ENCODE measurements around the gene SLC12A7. TPM values are rescaled to one million over a fixed set of nuclear protein-coding genes. Genes with fewer than 3 reads are reported as not detected.

SLC12A7 gene
- 30.8 and 30.9 TPM in 2 replicates for total RNA-seq (2021)
- long read RNA-seq, full-length matches to known transcripts: 1 of 25 reads
- long read RNA-seq, partial matches to known transcripts: 17 of 25 reads
- long read RNA-seq, other reads (novel, unspliced or antisense): 7 of 25 reads

GRCh38 chr5:1111727-1112289 is at the start of gene SLC12A7:
Gene SLC12A7 (minus strand): TSS chr5:1112063. CDS start chr5:1111991, 72 bp downstream.
- H3K18ac ChIP-seq (ENCODE audit: insufficient read length, low read depth, low read length): no peak within 1 kb of the TSS
- peak within 1 kb of the TSS; percentile 67; the same call in 1 of the 2 replicates for H3K14ac ChIP-seq (ENCODE audit: insufficient read depth, low read length)
- no peak within 1 kb of the TSS for H2BK12ac ChIP-seq (ENCODE audit: insufficient read length, low read depth, low read length)
- H4K91ac ChIP-seq (ENCODE audit: insufficient read length, low read depth, low read length): no peak within 1 kb of the TSS
- H3K4me2 ChIP-seq (ENCODE audit: insufficient read depth, insufficient read length, low read length): peak within 1 kb of the TSS; percentile 48
- H3K4ac ChIP-seq (ENCODE audit: low read depth, low read length): no peak within 1 kb of the TSS
- DNase-seq: peak; percentile 73
- H3T11ph ChIP-seq (ENCODE audit: low read length): no peak within 1 kb of the TSS
- H3K9ac ChIP-seq (ENCODE audit: extremely low read depth, insufficient read length, low read length): peak within 1 kb of the TSS; percentile 4
- peaks cover 7% of the 10 kb centered on the region for H3K23me2 ChIP-seq (ENCODE audit: insufficient read length, low read depth, low read length, poor library complexity, severe bottlenecking)
- no peak within 1 kb of the TSS for H2AK5ac ChIP-seq (ENCODE audit: insufficient read length, low read length)
- Mint-ChIP-seq H3K4me1 (peaks cover 22 to 39% of the 10 kb centered on the region in 2 experiments), H3K27me3 (ENCODE audit: low read depth) (peaks cover 8% of the 10 kb centered on the region), H3K4me3 (peak within 1 kb of the TSS; percentile 71 to 85), H3K27ac (no peak within 1 kb of the TSS; a peak in 1 of 7 replicates), H3K9me3 (no peaks in the 10 kb centered on the region), H3K36me3 (ENCODE audit: insufficient read depth in 1 of 3, low read depth in 3 of 3) (peaks cover 0 to 4% (median 0%) of the 10 kb centered on the region in 3 experiments; a peak in 1 of 7 replicates)
- no peak within 1 kb of the TSS for H3K23ac ChIP-seq (ENCODE audit: insufficient read length, low read depth, low read length)
- no peak for TF ChIP-seq CTCF (conservative IDR thresholded peaks at IDR 0.05)
- no peak within 1 kb of the TSS for H2BK20ac ChIP-seq (ENCODE audit: low read depth, low read length, poor library complexity, severe bottlenecking)
- H3K79me1 ChIP-seq (ENCODE audit: insufficient read depth, low read depth, low read length, poor library complexity, severe bottlenecking): peaks cover 3% of the 10 kb centered on the region
- H3K9me3 ChIP-seq (ENCODE audit: control insufficient read depth, low read depth, low read length): no peaks in the 10 kb centered on the region
- no peak within 1 kb of the TSS for H2BK120ac ChIP-seq (ENCODE audit: low read depth, low read length, poor library complexity, severe bottlenecking)
- H3K27me3 ChIP-seq (ENCODE audit: insufficient read depth, low read length): no peaks in the 10 kb centered on the region
- WGBS (ENCODE audit: extremely low coverage, insufficient read length, low lambda C conversion rate): no CpG with 5 or more reads among the region's 79 CpGs
- H2BK15ac ChIP-seq (ENCODE audit: low read depth, low read length): no peak within 1 kb of the TSS
- peaks cover under 1% of the 10 kb centered on the region for H4K20me1 ChIP-seq (ENCODE audit: control insufficient read depth, insufficient read depth, insufficient read length)
- H3K4me1 ChIP-seq (ENCODE audit: insufficient read depth, low read length): peaks cover 7% of the 10 kb centered on the region; the same call in 1 of the 2 replicates
- no peak within 1 kb of the TSS for H4K8ac ChIP-seq (replicated peaks; ENCODE audit: insufficient read length, low read depth, low read length)
- no peak within 1 kb of the TSS for H2BK5ac ChIP-seq (ENCODE audit: insufficient read length, low read length)
- no peak within 1 kb of the TSS for H3K56ac ChIP-seq (ENCODE audit: insufficient read length, low read depth, low read length)
- H2AFZ ChIP-seq (ENCODE audit: low read length): no peak within 1 kb of the TSS
- H4K5ac ChIP-seq (ENCODE audit: insufficient read length, low read depth, low read length): no peak within 1 kb of the TSS
- H3K27ac ChIP-seq (ENCODE audit: insufficient read length, low read depth, low read length): no peak within 1 kb of the TSS
- H3K79me2 ChIP-seq (ENCODE audit: insufficient read depth, low read length): no peaks in the 10 kb centered on the region; the same call in 1 of the 2 replicates

Measured in H9 (cell line).